GM12878 (cell line): Measurements from ENCODE around the gene DIAPH2. TPM values are rescaled to one million over a fixed set of nuclear protein-coding genes. Genes with fewer than 3 reads are reported as not detected.

Experiments
- ATAC-seq: fragments of 200-7000 bp; cut with Tn5 transposase; 3 replicates; pipeline ENCODE4 v1.9.1; 2020; ENCODE audit warnings: mild to moderate bottlenecking, moderate library complexity
- BruUV-seq: library from RNA; stranded (reverse); fragments of 400-500 nt; replicated peaks from 2 replicates; lab custom pipeline; 2021; lab: Mats Ljungman, UMichigan
- CTCF ChIA-PET: fragments of 300-600 bp; sonication (Branson Sonifier 250); formaldehyde crosslinking; extraction: SDS; loops from one replicate; lab custom pipeline; 2021; ENCODE audit warnings: inconsistent platforms; lab: Yijun Ruan, JAX
- POLR2A ChIA-PET: fragments of 350-600 bp; formaldehyde crosslinking; extraction: SDS; loops from one replicate; lab custom pipeline; 2021; ENCODE audit warnings: inconsistent platforms; lab: Charles Lee
- RAD21 ChIA-PET: fragments of 300-600 bp; sonication (Branson Sonifier 250); formaldehyde crosslinking; loops from one replicate; lab custom pipeline; 2023; ENCODE audit warnings: antibody characterized with exemption; ENCODE audit not compliant: unreplicated experiment; lab: Charles Lee
- SMC1A ChIA-PET: fragments of 300-600 bp; sonication (Branson Sonifier 250); formaldehyde crosslinking; loops from one replicate; lab custom pipeline; 2023; ENCODE audit not compliant: unreplicated experiment, uncharacterized antibody; lab: Charles Lee
- DNase-seq: peaks from one replicate; pipeline ENCODE4 v3.0.0-alpha.2; 2011; ENCODE audit warnings: low read depth, low spot score
- FAIRE-seq: peaks from 3 replicates; lab custom pipeline; 2011; peaks lifted over from hg19 to GRCh38; lab: Jason Lieb, UNC
- H2AFZ ChIP-seq: 2 replicates; pipeline ENCODE4 v1.6.0; 2011; ENCODE audit warnings: low read depth, low read length, control low read depth; ENCODE audit not compliant: control insufficient read depth
- H3K27ac ChIP-seq: 2 replicates; pipeline ENCODE4 v1.5.1; 2011; ENCODE audit warnings: control low read depth; ENCODE audit not compliant: control insufficient read depth, insufficient read depth
- H3K27me3 ChIP-seq, 2 experiments: replicated peaks in 1 of 2; 2 replicates each; pipeline versions ENCODE4 v1.6.0 to v1.6.1; 2011; ENCODE audit warnings: low read length in 1 of 2; ENCODE audit not compliant: control insufficient read depth in 2 of 2, insufficient read depth in 2 of 2
- H3K36me3 ChIP-seq, 2 experiments: 2 replicates each; pipeline ENCODE4 v1.5.1; 2011; ENCODE audit warnings: low read length in 1 of 2; ENCODE audit not compliant: control insufficient read depth in 2 of 2, insufficient read depth in 2 of 2
- H3K4me1 ChIP-seq: 2 replicates; pipeline ENCODE4 v1.6.1; 2011; ENCODE audit warnings: mild to moderate bottlenecking, low read length, moderate library complexity, mixed read lengths; ENCODE audit not compliant: control insufficient read depth, insufficient read depth
- H3K4me2 ChIP-seq: 2 replicates; pipeline ENCODE4 v1.6.0; 2011; ENCODE audit warnings: control low read depth; ENCODE audit not compliant: control insufficient read depth, insufficient read depth
- H3K4me3 ChIP-seq: fragments of 200-600 bp; sonication (generic); 2 replicates; pipeline ENCODE4 v1.5.1; 2016
- H3K79me2 ChIP-seq: 2 replicates; pipeline ENCODE4 v1.6.0; 2011; ENCODE audit warnings: low read length; ENCODE audit not compliant: control insufficient read depth, insufficient read depth
- H3K9ac ChIP-seq: 2 replicates; pipeline ENCODE4 v1.8.0; 2011; ENCODE audit warnings: low read length, control low read depth, mixed read lengths; ENCODE audit not compliant: control insufficient read depth, insufficient read depth
- H3K9me3 ChIP-seq: replicated peaks from 3 replicates; pipeline ENCODE4 v1.5.1; 2011; ENCODE audit warnings: mild to moderate bottlenecking, low read length; ENCODE audit not compliant: control insufficient read depth, insufficient read depth
- H4K20me1 ChIP-seq: 2 replicates; pipeline ENCODE4 v1.6.0; 2011; ENCODE audit not compliant: control insufficient read depth, insufficient read depth
- EP300 ChIP-seq, 2 experiments: fragments of 150-350 bp in 1 of 2; IDR thresholded peaks; 2 replicates each; pipeline ENCODE4 v1.6.1; 2011 to 2012; ENCODE audit warnings: low read depth in 2 of 2, low read length in 2 of 2, borderline replicate concordance in 1 of 2, improper control_type of control experiment in 1 of 2, inconsistent platforms in 1 of 2; ENCODE audit not compliant: control insufficient read depth in 1 of 2
- JUNB ChIP-seq: IDR thresholded peaks from 2 replicates; pipeline ENCODE4 v1.6.1; 2016; ENCODE audit warnings: antibody characterized with exemption, mild to moderate bottlenecking
- SUPT20H ChIP-seq: IDR thresholded peaks from 2 replicates; pipeline ENCODE4 v1.6.1; 2011; ENCODE audit warnings: low read depth, mild to moderate bottlenecking, low read length, moderate library complexity, borderline replicate concordance; ENCODE audit not compliant: control insufficient read depth
- ZNF217 ChIP-seq: fragments of 450-650 bp; IDR thresholded peaks from 2 replicates; pipeline ENCODE4 v1.6.1; 2017; ENCODE audit warnings: antibody characterized with exemption, mild to moderate bottlenecking
- WGBS: methylation state at CpG from one replicate; pipeline ENCODE4 v1.1.6; 2016; ENCODE audit warnings: low lambda C conversion rate; ENCODE audit not compliant: insufficient replicate concordance, insufficient coverage; ENCODE audit errors: missing lambda C conversion rate; 5-methylcytosine and 5-hydroxymethylcytosine counted together
- in situ Hi-C: fragments of 300-500 bp; cut with MboI; formaldehyde crosslinking; loops from 9 replicates; pipeline ENCODE4 v1.14.3; 2018; ENCODE audit warnings: mixed read lengths
- intact Hi-C: fragments of 100-400 bp; cut with micrococcal nuclease; formaldehyde crosslinking; loops from one replicate; pipeline ENCODE4 v1.14.2; 2022; ENCODE audit not compliant: unreplicated experiment
- polyA plus RNA-seq, 11 experiments: library from polyadenylated mRNA; depleted of rRNA in 4 of 11; unstranded in 6 of 11; stranded (reverse) in 5 of 11; fragments of >200 nt; fragmentation: Nextera tagmentation in 4 of 11; fragmentation: Illumina TruSeq in 1 of 11; extraction: Ambion mirVana in 4 of 11; extraction: Trizol in 1 of 11; gene quantifications; 1 replicate in 1 of 11; 2 replicates in 10 of 11; pipeline versions ENCODE4 v1.2.1 to v1.2.3, GENCODE V29; 2011 to 2016; ENCODE audit warnings: inconsistent platforms in 2 of 11, missing spikeins in 2 of 11, low read depth in 1 of 11
- total RNA-seq, 4 experiments: library from RNA; depleted of rRNA in 3 of 4; stranded (reverse); fragments of >200 nt in 3 of 4; fragmentation: Illumina TruSeq in 1 of 4; extraction: Trizol in 1 of 4; gene quantifications; 2 replicates each; pipeline versions ENCODE4 v1.2.1 to v1.2.3, GENCODE V29; 2013 to 2021
- TF ChIP-seq, protein P1 (sequence below): IDR thresholded peaks from 2 replicates; pipeline ENCODE4 v1.6.1; 2011; ENCODE audit warnings: borderline replicate concordance, low read depth, mild to moderate bottlenecking, moderate library complexity, mixed read lengths, low read length; ENCODE audit not compliant: insufficient read depth; ENCODE audit errors: extremely low read length
- TF ChIP-seq, protein P2 (sequence below), 3 experiments: IDR thresholded peaks in 2 of 3; conservative IDR thresholded peaks in 1 of 3; 2 replicates each; pipeline ENCODE4 v1.5.1; 2011; ENCODE audit warnings: low read depth in 3 of 3, low read length in 3 of 3, mild to moderate bottlenecking in 3 of 3, control low read depth in 2 of 3, moderate library complexity in 2 of 3, inconsistent platforms in 1 of 3, mixed read lengths in 1 of 3; ENCODE audit not compliant: control insufficient read depth in 2 of 3, insufficient read depth in 1 of 3; ENCODE audit errors: extremely low read depth in 1 of 3

DIAPH2 gene
- total and polyA plus RNA-seq, 10 of the 15 experiments (the other 5 are each of a cell fraction or from before 2014, with no cell fraction given), result 2.2 to 16.6 (median 8.8) TPM

DNA sequence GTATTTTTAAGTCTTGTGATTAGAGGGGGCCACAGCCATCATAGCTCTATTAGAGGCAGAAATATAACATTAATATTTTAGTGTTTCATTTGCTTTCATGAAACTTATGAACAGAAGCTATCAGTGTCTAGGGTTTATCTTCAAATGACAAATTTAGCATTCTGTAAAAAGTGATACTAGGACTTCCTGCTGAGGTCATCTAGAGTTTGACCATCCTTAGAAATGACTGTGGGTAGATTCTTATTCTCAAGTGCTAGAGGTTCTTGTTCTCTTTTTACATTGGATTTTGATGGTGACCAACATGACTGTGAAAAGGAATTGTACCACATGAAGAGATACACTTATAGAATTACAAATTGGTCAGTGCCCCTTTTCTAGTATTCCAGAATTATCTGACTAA, 767.6 kb downstream of the DIAPH2 start:
- peak; percentile 22; the same call in 1 of the 2 replicates for TF ChIP-seq JUNB
- no peak for TF ChIP-seq EP300 (IDR thresholded peaks at IDR 0.05; ENCODE audit: borderline replicate concordance in 1 of 2, control insufficient read depth in 1 of 2, low read depth in 2 of 2, low read length in 2 of 2)
- TF ChIP-seq, protein P1, sequence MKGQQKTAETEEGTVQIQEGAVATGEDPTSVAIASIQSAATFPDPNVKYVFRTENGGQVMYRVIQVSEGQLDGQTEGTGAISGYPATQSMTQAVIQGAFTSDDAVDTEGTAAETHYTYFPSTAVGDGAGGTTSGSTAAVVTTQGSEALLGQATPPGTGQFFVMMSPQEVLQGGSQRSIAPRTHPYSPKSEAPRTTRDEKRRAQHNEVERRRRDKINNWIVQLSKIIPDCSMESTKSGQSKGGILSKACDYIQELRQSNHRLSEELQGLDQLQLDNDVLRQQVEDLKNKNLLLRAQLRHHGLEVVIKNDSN, result no peak
- TF ChIP-seq, all 136 proteins: peak for 1
- Histone ChIP-seq H3K9me3 (no peaks in the 10 kb centered on the region), H2AFZ (no peak overlapping the region), H3K27me3 (no peaks in the 10 kb centered on the region), H3K79me2 (no peaks in the 10 kb centered on the region), H3K4me3 (no peak overlapping the region), H3K4me2 (no peak overlapping the region), H4K20me1 (no peaks in the 10 kb centered on the region), H3K9ac (no peak overlapping the region), H3K36me3 (no peaks in the 10 kb centered on the region), H3K27ac (no peak overlapping the region), H3K4me1 (no peaks in the 10 kb centered on the region)
- ChIA-PET POLR2A (no interaction called here), RAD21 (no interaction called here), SMC1A (interaction anchor here (1.6 kb wide), 1 partner anchor 15 kb away, joined by 3 read pairs; no protein-coding TSS in a partner anchor), CTCF (no interaction called here)
- DNase-seq, result no peak
- no peak for FAIRE-seq
- BruUV-seq, result no TSS peak
- intact Hi-C loops, result no loop called here
- no peak; the same call in 2 of the 3 replicates for ATAC-seq
- in situ Hi-C loops, result no loop called here

DNA sequence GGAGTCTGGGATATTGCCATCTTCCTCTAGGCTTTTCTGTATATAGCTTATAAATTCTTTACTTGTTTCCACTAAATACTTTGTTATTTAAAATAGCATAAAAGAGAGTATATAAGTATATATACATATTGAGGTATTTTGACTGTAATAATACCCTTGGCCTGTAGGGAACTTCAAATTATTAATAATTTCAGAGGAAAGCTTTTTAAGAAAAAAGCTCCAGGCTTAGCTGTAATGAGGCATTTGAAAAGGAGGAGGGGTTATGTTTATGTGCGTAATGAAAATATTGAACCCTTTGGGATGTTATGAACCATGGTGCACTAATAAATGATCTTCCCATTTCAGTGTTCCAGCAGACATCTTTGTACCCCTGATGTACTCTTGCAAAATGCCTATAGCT, 777.1 kb downstream of the DIAPH2 start:
- Histone ChIP-seq H3K36me3 (no peaks in the 10 kb centered on the region), H3K9ac (no peak overlapping the region), H3K4me1 (no peaks in the 10 kb centered on the region), H3K4me2 (no peak overlapping the region), H3K27ac (no peak overlapping the region), H3K79me2 (no peaks in the 10 kb centered on the region), H2AFZ (no peak overlapping the region), H3K27me3 (no peaks in the 10 kb centered on the region), H3K4me3 (no peak overlapping the region), H4K20me1 (no peaks in the 10 kb centered on the region), H3K9me3 (no peaks in the 10 kb centered on the region)
- POLR2A ChIA-PET, result no interaction called here
- CTCF ChIA-PET, result interaction anchor here (1.0 kb wide), 1 partner anchor 14 kb away, joined by 5 read pairs; no protein-coding TSS in a partner anchor
- in situ Hi-C loops, result no loop called here
- DNase-seq (no peak), FAIRE-seq (no peak), ATAC-seq (no peak)
- intact Hi-C loops, result no loop called here
- BruUV-seq, result no TSS peak
- RAD21 ChIA-PET, result no interaction called here
- WGBS, result 95% methylated on average over 1 of the region's 1 CpG
- TF ChIP-seq, protein P2, sequence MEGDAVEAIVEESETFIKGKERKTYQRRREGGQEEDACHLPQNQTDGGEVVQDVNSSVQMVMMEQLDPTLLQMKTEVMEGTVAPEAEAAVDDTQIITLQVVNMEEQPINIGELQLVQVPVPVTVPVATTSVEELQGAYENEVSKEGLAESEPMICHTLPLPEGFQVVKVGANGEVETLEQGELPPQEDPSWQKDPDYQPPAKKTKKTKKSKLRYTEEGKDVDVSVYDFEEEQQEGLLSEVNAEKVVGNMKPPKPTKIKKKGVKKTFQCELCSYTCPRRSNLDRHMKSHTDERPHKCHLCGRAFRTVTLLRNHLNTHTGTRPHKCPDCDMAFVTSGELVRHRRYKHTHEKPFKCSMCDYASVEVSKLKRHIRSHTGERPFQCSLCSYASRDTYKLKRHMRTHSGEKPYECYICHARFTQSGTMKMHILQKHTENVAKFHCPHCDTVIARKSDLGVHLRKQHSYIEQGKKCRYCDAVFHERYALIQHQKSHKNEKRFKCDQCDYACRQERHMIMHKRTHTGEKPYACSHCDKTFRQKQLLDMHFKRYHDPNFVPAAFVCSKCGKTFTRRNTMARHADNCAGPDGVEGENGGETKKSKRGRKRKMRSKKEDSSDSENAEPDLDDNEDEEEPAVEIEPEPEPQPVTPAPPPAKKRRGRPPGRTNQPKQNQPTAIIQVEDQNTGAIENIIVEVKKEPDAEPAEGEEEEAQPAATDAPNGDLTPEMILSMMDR (IDR thresholded peaks at IDR 0.05 in 2 of 3, conservative IDR thresholded peaks at IDR 0.05 in 1 of 3; ENCODE audit: control insufficient read depth in 2 of 3, extremely low read depth in 1 of 3, insufficient read depth in 1 of 3, low read depth in 3 of 3, low read length in 3 of 3), result 0 out of 6 replicates have a peak, but pooled peaks of 1 of the 3 experiments have one; percentile 5
- TF ChIP-seq ZNF217 (no peak), SUPT20H (no peak)
- SMC1A ChIA-PET, result interaction anchor here (0.6 to 1.2 kb wide), 4 partner anchors 19 to 44 kb away, joined by 3 to 4 read pairs (median 3); no protein-coding TSS in a partner anchor
